ENCODE measurements around the gene CTNNA3. TPM values are rescaled to one million over a fixed set of nuclear protein-coding genes. Genes with fewer than 3 reads are reported as not detected.

CTNNA3 gene
- 159 TPM for total RNA-seq
- long read RNA-seq, partial matches to known transcripts = 2 of 10 reads
- long read RNA-seq, other reads (novel, unspliced or antisense) = 8 of 10 reads

GRCh38 chr10:67696029-67696428 is at the start of gene CTNNA3:
Gene CTNNA3, minus strand, starts transcription at chr10:67696195.
- no peaks in the 10 kb centered on the region for H3K36me3 ChIP-seq
- DNase-seq = no peak
- peaks cover 2% of the 10 kb centered on the region for H3K9me3 ChIP-seq (replicated peaks)
- intact Hi-C loops (cut with micrococcal nuclease) = loop anchor here (10.0 kb wide), 1 partner anchor 89 kb away; no protein-coding TSS in a partner anchor
- H3K4me1 ChIP-seq = peaks cover 22% of the 10 kb centered on the region
- no peaks in the 10 kb centered on the region for H3K27me3 ChIP-seq (ENCODE audit: low read depth)
- TF ChIP-seq CTCF (IDR thresholded peaks at IDR 0.05; ENCODE audit: borderline replicate concordance) = no peak
- peak within 1 kb of the TSS; percentile 61 for H3K4me3 ChIP-seq
- H3K27ac ChIP-seq (replicated peaks) = peak within 1 kb of the TSS; percentile 93

- no peaks in the 10 kb centered on the region for H3K4me1 ChIP-seq
- intact Hi-C loops (cut with micrococcal nuclease) = no loop called here
- no peak overlapping the region for H3K4me3 ChIP-seq
- peaks cover 6% of the 10 kb centered on the region for H3K9me3 ChIP-seq (replicated peaks)
- H3K27ac ChIP-seq (replicated peaks) = no peak overlapping the region
- H3K27me3 ChIP-seq (ENCODE audit: low read depth) = no peaks in the 10 kb centered on the region
- no peak for TF ChIP-seq CTCF (IDR thresholded peaks at IDR 0.05; ENCODE audit: borderline replicate concordance)
- no peaks in the 10 kb centered on the region for H3K36me3 ChIP-seq
- DNase-seq = no peak
Observed at GRCh38 chr10:67735430-67735829, 39.4 kb upstream of the CTNNA3 start.

GRCh38 chr10:67733511-67733910 is 37.5 kb upstream of the CTNNA3 start:
- DNase-seq = no peak
- no peaks in the 10 kb centered on the region for H3K9me3 ChIP-seq (replicated peaks)
- H3K27me3 ChIP-seq (ENCODE audit: low read depth) = no peaks in the 10 kb centered on the region
- no peaks in the 10 kb centered on the region for H3K36me3 ChIP-seq
- TF ChIP-seq CTCF (IDR thresholded peaks at IDR 0.05; ENCODE audit: borderline replicate concordance) = no peak
- H3K4me3 ChIP-seq = no peak overlapping the region
- intact Hi-C loops (cut with micrococcal nuclease) = no loop called here
- H3K4me1 ChIP-seq = no peaks in the 10 kb centered on the region
- H3K27ac ChIP-seq (replicated peaks) = no peak overlapping the region

- DNase-seq = no peak
- Histone ChIP-seq H3K27me3 (ENCODE audit: low read depth) (no peaks in the 10 kb centered on the region), H3K9me3 (replicated peaks) (no peaks in the 10 kb centered on the region), H3K27ac (replicated peaks) (no peak overlapping the region), H3K4me1 (no peaks in the 10 kb centered on the region), H3K36me3 (no peaks in the 10 kb centered on the region), H3K4me3 (no peak overlapping the region)
- TF ChIP-seq CTCF (IDR thresholded peaks at IDR 0.05; ENCODE audit: borderline replicate concordance) = no peak
- intact Hi-C loops (cut with micrococcal nuclease) = no loop called here
Observed at GRCh38 chr10:67725567-67725966, 29.6 kb upstream of the CTNNA3 start.

- Histone ChIP-seq H3K4me3 (no peak overlapping the region), H3K27ac (replicated peaks) (no peak overlapping the region), H3K4me1 (no peaks in the 10 kb centered on the region), H3K9me3 (replicated peaks) (no peaks in the 10 kb centered on the region), H3K27me3 (ENCODE audit: low read depth) (no peaks in the 10 kb centered on the region), H3K36me3 (no peaks in the 10 kb centered on the region)
- DNase-seq = no peak
- TF ChIP-seq CTCF (IDR thresholded peaks at IDR 0.05; ENCODE audit: borderline replicate concordance) = no peak
- intact Hi-C loops (cut with micrococcal nuclease) = no loop called here
Observed at GRCh38 chr10:67723601-67724000, 27.6 kb upstream of the CTNNA3 start.
